Activated CD8-positive, alpha-beta memory T cell treated with anti-CD3 and anti-CD28 coated beads, Interleukin-2, amount 50 U/mL, for 1 hour (primary cell): Measurements from ENCODE around the gene RNF151.
"Not testable (repeated sequence)": the region's sequence is repeated elsewhere in the genome, so short reads cannot be mapped to it uniquely, and the experiment has no call there.

Experiments used
- DNase-seq: peaks from one replicate; pipeline ENCODE4 v3.0.0-alpha.2; 2020; ENCODE audit errors: extremely low read depth

Gene RNF151, protein sequence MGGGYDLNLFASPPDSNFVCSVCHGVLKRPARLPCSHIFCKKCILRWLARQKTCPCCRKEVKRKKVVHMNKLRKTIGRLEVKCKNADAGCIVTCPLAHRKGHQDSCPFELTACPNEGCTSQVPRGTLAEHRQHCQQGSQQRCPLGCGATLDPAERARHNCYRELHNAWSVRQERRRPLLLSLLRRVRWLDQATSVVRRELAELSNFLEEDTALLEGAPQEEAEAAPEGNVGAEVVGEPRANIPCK

DNA sequence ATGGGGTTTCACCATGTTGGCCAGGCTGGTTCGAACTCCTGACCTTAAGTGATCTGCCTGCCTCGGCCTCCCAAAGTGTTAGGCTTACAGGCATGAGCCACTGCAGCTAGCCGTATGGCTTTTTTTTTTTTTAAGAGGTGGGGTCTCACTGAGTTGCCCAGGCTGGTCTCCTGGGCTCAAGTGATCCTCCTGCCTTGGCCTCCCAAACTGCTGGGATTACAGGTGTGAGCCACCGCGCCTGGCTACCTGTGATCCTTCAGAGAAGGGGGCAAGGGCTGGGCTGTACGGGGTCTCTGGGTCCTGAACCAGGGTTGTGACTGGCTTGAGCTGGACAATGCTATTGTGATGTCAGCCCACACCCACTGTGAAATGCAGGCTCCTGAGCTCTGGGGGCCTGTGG lies at the start of gene RNF151:
Gene RNF151, plus strand, starts transcription at position 397 of the 400 bp plus-strand sequence. CDS start 26 bp downstream, outside the sequence.
- no peak for DNase-seq

- no peak for DNase-seq
These were observed 49.5 kb upstream of the RNF151 start for GRCh38 chr16:1917056-1917664.

- DNase-seq, result no peak
These were observed 48.8 kb upstream of the RNF151 start for GRCh38 chr16:1917665-1918350.

- no peak for DNase-seq
These were observed 48.0 kb upstream of the RNF151 start, which contains the start of gene HS3ST6 for GRCh38 chr16:1918351-1919326. Gene HS3ST6 (minus strand): TSS chr16:1918415. CDS start chr16:1918323, 92 bp downstream.

DNA sequence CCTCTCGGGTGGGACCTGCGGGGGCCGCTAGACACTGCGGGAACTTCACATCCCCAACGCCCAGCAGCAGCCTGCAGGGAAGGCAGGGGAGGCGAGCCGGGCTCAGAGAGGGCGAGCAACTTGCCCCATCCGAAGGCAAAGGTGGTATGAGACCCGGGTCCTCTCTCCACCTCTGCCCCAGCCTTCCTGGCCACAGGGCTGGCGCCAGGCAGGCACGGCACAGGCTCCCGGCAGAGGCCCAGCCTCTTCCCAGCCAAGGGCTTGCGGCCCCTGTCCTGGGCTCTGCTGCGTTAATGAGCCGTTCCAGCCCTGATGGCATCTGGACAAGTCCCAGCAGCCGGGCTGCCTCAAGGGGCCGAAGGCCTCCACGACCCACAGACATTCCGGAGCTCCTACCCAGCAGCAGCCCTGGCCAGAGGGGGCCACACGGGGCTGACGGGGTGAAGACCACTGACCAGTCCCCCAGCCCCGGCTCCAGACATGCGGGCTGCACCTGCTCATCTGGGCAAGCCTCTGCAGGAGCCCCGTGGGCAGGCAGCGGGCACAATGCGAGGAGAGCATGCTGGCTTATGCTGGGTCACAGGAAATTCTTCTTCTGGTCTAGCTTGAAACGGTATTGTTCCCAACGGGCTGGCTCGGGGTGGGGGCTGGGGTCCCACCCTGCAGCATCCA lies 47.2 kb upstream of the RNF151 start:
- no peak for DNase-seq

GRCh38 chr16:1920122-1920521 lies 46.5 kb upstream of the RNF151 start:
- DNase-seq, result not testable (repeated sequence)

GRCh38 chr16:1920727-1921171 lies 45.9 kb upstream of the RNF151 start:
- no peak for DNase-seq

- no peak for DNase-seq
These were observed 44.3 kb upstream of the RNF151 start for GRCh38 chr16:1922357-1922756.

- no peak for DNase-seq
These were observed 43.2 kb upstream of the RNF151 start for GRCh38 chr16:1923299-1924034.

DNA sequence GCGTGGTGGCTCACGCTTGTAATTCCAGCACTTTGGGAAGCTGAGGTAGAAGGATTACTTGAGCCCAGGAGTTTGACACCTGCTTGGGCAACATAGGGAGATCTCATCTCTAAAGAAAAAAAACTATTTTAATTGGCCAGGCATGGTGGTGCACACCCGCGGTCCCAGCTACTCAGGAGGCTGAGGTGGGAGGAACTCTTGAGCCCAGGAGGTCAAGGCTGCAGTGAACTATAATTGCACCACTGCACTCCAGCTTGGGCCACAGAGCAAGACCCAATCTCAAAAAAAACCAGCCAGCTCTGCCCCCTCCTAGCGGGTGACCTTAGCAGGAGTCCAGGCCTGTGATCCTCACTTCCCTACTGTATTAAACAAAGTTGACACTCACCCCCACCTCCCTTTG lies 42.6 kb upstream of the RNF151 start:
- no peak for DNase-seq

DNA sequence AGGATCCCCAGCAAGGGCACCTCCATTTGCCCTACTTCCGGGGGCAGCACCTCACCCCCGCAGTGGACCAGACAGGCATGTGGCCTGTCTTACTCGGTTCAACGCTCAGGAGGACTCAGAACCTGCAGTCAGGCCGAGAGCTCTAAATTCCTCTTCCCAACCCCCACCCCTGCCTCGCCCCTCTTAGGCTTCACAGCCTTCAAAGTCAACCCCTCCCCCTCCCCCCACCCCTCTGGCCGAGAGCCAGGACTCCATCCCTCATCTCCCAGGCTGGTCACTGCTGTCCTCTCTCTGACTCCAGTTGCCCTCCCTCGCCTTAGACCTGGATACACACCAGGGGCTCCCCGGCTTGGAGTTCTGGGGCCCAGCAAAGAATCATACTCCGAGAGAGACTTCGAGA lies 40.4 kb upstream of the RNF151 start:
- no peak for DNase-seq

DNA sequence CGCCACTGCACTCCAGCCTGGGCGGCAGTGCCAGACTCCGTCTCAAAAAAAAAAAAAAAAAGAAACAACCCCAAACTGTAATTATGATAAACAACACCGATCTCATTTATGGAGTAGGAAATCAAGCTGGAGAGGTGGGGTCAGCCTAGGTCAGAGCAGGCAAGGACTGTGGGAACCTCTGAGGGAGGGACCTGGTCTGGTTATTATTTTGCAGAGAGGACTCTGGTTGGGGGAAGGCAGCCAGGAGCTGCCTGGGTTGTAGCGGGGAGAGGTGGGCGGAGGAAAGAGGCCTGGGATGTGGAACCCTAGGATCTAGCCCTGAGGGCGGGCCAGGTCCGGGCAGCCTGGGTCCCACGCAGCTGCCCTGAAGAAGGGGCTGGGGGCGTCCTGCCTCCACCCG lies 37.6 kb upstream of the RNF151 start:
- DNase-seq, result no peak

DNA sequence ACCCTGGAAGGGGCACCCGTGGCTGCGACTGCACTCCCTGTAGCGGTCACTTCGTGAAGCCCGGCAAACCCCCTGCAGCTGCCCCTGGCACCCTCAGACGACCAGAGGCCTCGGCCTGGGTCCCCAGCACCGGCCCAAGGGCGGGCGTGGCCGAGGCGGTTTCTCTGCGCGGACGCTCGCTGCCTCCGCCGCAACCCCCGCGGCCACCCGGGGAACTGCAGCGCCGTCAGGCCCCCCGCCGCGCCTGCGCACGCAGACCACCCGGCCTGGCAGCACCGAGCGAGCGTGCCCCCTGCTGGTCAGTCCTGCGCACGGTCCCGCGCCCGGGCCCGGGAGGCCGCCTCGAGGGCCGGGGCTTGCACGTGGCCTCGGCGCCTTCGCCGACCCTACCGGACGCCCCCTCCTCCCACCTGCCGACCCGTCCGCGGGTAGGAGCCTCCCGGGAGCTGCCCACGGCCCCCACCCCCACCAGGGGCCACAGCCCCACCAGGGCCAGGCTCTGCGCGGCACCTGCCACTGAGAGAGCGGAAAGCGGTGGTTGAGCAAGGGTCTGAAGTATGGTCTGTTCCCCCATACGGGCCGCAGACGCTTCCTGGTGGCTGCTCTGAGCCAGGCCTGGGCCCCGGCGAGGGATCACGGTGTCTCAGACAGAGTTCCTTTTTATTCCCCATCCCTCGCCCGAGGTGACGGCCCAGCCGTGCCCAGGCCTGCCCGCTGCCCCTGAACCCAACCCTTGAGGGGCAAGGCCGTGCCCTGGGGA lies 36.9 kb upstream of the RNF151 start:
- peak; percentile 69 for DNase-seq

- no peak for DNase-seq
These were observed 36.3 kb upstream of the RNF151 start for GRCh38 chr16:1930338-1930720.

DNA sequence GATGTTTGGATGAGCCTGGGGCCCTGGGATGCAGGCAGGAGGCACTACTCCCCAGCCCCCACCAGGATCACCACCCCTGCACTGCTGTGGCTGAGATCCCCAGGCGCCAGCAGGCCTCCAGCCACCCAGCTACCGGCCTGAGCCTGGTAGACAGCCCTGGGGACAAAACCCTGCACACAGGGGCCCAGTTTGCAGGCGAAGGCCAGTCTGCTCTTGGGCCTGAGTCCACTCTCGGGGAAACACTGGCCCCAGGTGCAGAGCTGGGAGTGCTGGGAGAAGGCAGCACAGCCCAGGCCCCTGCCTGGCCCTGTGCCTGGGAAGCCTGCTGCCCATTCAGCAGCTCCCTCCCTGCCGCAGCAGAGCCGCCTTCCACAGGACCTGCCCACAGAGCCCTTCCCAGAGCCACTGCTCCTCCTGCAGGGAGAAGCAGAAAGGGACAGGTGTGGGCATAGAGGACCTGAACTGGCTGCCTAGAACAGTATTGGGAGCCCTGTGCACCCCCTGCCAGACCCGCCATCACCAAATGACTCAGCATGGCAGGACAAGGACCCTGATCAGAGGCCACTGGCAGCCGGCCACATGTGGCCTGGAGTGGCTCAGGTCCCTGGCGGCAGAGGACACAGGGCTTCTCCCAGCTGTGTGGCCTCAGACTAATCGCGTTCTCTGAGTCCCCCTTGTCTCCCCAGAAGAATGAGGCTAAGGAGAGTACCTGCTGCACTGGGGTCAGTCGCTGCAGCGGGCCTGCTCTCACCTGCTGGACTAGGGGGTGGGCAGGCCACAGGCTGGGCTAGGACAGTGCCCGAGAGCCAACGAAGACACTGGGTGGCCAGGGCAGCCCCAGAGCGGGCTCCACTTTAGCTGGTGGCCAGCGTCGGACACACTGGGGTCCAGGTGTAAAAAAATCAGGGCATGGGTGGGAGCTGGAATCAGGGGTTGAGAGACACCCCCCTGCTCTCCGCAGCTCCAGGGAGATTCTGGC lies 34.3 kb upstream of the RNF151 start:
- no peak for DNase-seq

GRCh38 chr16:1933097-1933661 lies 33.5 kb upstream of the RNF151 start:
- DNase-seq, result no peak

DNA sequence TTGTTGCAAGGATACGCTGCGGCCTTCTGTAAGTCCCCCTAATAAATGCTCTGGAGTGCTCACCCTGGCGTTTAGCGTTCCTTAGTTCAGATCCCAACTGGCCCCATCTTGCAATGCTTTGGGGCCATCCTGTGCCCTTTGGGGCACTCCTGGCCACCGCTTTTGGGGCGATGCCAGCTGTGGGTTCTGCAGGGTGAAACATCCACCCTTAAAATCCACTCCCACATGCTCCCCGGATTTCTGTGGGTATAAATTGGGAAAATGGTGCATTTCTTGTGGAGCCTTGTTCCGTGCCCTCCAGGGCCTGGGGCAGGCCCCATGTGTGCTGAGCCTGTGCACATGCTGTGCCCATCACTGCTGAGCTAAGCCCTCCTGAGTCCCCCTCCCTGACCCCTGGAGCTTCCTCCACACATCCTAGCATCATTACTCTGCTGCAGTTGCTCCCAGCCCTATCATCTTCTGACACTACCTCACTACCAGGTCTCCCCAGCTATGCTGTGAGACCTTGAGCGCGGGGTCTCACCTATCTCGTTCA lies 29.6 kb upstream of the RNF151 start:
- DNase-seq, result no peak

DNA sequence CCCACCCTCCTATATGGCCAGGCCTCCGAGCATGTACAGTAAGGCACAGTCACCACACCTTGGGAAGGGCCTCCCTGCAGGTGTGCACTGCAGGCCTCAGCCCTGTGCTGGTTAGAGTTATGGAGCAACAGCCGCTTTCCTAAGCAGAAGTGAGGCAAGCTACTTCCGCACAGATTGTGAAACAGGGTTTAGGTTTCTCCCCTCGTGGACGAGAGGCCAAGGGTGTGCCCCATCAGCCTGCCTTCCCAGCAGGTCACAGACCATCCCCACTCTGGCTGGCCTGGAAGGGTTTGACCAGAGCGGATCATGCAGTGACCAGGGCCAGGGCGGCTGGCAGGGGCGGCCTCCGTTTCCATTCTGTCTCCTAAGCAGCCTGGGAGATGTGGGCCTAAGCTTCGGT lies 28.3 kb upstream of the RNF151 start:
- no peak for DNase-seq
